GM04504 (cell line): ENCODE results near the gene RAD9A.
A peak's percentile ranks its signal among the peaks of the same experiment; 100 is the strongest.

Source experiments
- DNase-seq: peaks from one replicate; pipeline ENCODE4 v3.0.0-alpha.2; 2012; ENCODE audit warnings: low read depth

Gene RAD9A

DNA sequence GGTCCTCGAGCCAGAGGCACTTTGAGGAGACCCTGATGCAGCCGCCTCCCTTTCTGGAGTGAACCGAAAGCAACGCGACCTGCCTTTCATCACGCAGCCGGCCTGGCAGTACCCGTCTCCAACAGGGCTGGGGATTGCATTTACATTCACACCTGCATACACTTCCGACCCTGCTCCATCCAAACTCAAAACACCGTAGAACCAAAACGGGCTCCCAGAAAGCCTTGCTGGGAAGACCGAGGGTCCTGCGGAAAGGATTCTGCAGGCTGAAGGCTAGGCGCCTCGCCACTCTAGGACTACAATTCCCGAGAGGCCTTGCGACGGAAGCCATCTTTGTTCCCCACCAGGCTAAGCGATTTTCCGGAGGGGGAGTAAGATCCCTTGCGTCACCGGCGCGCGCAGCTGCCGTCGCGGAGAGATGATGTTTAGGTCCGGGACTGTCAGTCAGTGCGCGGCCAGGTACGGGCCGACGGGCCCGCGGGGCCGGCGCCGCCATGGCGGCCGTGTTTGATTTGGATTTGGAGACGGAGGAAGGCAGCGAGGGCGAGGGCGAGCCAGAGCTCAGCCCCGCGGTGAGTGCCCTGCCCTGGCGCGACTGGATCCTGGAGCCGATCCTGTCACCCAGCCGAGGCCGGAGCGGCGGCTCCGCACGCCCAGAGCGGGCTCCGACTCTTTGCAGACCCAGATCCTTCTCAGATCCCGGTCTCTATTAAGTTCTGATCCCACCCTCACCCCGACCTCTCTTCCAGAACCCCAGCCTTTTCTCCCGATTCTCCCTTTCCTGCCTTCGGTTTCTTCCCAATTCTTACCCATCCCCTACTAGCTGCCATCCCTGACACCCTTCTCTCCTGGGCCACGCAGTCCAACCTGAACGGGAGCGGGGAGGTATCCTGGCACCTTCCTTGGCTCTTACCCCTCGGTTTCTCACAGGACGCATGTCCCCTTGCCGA is 36.5 kb downstream of the RAD9A start, which contains the start of gene RPS6KB2:
RPS6KB2 (plus strand) TSS at position 443 of the 950 bp plus-strand sequence; CDS start at position 495, 52 bp downstream.
- DNase-seq, result peak; percentile 93

DNA sequence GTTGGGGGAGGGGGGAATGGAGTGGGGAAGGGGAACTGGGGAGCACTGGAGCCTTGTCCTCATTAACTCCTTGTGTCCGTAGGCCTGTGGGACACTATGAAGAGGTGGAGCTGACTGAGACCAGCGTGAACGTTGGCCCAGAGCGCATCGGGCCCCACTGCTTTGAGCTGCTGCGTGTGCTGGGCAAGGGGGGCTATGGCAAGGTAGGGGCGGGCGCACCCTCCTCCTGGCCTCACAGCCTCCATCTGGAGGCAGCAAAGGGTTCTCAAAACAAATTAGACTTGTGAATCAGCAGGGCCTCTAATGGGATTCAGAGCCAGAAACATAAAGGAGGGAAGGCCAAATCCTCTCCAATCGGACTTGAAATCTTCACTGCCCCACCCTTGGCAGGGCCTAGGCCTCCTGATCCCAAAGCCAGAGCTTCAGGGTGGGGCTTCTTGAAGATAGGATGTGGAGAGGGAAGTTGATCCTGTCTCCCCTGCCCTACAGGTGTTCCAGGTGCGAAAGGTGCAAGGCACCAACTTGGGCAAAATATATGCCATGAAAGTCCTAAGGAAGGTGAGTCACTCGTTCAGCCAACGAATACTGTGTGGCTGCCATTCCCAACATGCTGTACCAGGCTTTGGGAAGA is 37.4 kb downstream of the RAD9A start:
- no peak for DNase-seq

DNA sequence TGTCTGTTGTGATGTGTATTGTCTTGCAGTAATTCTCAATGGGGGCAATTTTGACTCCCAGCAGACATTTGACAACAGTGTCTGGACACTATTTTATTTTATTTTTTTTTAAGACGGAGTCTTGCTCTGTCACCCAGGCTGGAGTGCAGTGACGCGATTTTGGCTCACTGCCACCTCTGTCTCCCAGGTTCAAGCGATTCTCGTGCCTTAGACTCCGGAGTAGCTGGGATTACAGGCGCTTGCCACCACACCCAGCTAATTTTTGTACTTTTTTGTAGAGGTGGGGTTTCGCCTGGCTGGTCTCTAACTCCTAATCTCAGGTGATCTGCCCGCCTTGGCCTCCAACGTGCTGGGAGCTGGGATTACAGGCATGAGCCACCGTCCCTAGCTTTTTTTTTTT is 37.9 kb downstream of the RAD9A start:
- DNase-seq, result no peak

DNA sequence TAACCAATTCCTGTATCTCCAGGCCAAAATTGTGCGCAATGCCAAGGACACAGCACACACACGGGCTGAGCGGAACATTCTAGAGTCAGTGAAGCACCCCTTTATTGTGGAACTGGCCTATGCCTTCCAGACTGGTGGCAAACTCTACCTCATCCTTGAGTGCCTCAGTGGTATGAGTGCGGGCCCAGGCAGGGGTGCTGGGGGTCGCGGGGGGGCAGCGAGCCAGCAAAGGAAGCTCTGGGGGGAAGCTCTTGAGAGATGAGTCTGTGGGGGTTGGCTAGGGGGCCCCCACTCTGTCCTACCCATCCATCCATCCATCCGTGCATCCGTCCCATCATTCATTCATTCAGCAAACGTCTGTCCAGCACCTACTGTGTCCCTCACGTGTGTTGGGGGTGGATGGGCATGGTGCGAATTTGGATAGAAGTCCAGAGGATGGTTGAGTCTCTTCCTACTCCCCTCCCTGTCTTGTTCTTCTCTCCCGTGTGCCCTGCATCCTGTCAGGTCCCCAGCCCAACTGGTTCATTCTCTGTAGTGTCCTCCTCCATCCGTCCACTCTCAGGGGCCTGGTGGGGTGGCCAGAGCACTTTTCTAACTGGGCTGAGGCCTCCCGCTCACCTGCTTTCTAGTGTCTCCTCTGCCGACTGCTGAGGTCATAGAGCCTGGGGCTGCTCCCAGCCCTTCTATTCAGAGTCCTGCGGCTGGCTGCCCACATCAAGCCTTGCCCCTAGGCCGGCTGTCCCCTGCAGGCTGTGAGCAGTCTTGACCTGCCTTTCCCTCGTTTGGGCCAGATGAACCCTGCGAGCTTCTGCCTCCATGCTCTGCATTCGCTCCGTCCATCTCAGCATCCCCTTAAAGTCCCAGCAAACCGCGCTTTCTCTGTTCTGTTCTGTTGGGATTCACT is 39.8 kb downstream of the RAD9A start:
- DNase-seq, result no peak

DNA sequence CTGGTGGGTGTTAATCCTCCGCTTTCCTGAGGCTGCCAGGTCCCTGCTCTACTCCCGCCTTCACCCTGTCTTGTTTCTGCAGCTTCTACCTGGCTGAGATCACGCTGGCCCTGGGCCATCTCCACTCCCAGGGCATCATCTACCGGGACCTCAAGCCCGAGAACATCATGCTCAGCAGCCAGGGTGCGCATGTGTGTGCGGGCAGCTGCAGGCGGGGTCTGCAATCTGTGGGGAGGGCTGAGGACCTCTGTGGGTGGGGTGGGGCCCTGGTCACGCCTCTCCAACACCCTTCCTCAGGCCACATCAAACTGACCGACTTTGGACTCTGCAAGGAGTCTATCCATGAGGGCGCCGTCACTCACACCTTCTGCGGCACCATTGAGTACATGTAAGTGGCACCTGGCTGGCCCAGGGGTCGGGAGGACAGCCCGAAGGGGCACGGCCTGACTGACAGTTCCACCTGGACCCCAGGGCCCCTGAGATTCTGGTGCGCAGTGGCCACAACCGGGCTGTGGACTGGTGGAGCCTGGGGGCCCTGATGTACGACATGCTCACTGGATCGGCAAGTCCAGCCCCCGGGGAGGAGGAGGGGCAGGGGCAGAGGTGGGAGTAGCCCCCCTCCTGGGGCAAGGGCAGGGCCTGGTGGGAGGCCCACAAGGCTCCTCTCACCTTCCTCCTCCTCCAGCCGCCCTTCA is 41.0 kb downstream of the RAD9A start:
- DNase-seq, result no peak

DNA sequence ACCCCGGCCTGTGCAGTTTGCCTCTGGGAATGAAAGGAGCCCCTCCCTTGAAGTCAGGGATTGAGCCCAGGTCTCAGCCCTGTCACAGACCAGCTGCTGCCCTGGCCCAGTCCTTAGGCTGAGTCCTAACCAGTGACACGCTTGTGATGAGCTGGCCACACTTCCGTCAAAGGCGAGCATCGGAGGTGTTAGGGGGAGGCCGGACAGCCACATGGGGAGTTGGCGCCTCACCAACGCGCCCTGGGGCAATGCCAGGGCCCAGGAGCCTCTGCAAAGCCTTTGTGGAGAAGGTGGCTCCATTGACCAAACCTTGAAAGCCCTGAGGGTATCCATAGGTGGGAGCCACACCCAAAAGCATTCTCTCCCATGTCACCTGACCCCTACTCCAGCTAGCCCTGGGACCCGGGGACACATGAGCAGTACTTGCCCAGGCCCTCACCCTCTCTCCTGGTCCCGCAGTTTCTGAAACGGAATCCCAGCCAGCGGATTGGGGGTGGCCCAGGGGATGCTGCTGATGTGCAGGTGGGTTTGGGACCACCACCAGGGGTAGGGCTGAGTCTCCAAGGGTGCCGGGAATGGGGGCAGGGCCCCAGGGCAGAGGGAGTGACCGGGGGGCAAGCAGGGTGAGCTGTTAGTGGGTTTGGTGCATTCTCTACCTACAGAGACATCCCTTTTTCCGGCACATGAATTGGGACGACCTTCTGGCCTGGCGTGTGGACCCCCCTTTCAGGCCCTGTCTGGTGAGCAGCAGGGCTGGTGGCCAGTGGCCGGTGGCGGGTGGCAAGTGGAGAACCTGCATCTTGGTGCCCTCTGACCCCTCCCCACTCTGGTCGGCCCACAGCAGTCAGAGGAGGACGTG is 42.0 kb downstream of the RAD9A start:
- no peak for DNase-seq

DNA sequence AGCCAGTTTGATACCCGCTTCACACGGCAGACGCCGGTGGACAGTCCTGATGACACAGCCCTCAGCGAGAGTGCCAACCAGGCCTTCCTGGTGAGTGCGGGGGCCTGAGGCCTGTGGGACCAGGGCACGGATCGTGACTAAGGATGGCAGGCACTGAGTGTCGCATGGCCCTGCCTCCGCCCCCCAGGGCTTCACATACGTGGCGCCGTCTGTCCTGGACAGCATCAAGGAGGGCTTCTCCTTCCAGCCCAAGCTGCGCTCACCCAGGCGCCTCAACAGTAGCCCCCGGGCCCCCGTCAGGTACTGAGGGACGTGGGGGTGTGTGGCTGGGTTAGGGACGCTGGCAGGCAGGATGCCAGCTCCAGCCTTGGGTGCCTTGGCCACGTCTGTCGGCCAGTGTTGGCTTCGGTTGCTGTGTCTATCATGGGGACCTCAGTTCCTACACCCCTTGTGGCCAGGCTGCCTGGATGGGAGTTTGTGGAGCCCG is 42.7 kb downstream of the RAD9A start:
- DNase-seq, result no peak

DNA sequence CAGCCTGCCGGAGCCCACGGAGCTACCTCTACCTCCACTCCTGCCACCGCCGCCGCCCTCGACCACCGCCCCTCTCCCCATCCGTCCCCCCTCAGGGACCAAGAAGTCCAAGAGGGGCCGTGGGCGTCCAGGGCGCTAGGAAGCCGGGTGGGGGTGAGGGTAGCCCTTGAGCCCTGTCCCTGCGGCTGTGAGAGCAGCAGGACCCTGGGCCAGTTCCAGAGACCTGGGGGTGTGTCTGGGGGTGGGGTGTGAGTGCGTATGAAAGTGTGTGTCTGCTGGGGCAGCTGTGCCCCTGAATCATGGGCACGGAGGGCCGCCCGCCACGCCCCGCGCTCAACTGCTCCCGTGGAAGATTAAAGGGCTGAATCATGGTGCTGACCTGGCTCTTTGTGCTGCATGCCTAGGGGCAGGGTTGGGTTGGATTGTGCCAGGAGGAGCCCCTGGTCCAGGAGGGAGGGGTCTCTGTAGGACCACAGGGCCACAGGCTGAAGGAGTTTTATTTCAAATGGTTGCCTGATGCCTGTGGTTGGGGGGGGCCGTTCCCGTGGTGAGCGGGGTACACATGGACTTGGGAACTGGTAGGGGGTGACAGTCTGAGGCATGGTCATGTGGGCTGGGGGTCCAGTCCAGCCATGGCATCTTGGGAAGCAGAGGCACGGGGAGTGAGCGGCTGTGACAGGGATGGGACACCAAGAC is 43.4 kb downstream of the RAD9A start:
- DNase-seq, result no peak

DNA sequence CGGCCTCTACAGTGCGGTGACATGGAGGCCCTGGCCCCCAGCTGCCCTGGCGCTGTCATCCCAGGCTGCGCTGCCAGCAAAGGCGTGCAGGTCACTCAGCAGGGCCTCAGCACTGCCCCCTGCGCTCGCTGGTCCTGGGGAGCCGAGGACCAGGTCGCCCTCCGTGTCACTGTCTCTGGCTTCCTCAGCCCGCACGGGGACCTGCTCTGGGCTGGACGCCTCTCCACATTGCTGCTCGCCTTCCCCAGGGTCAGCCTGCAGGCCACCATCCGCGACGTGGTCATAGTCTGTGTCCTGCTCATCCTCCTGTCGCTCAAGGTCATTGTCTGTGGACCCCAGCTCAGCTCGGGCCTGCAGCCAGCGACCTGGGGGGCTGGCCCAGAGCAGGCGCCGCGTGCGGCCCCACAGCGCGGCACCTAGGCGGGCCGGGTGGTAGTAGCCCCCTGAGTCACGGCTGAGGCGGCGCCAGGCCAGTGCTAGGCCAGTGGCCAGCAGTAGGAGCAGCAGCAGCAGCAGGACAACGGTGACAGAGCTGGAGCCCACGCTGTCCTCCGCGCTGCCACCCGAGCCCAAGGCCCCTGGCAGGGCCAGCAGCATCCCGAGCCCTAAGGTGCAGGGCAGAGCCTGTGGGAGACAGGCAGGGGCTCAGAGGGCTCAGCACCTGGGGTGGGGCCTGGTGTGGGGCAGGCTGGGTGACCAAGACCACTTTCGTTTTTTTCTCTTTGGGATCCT is 44.1 kb downstream of the RAD9A start:
- DNase-seq, result no peak

DNA sequence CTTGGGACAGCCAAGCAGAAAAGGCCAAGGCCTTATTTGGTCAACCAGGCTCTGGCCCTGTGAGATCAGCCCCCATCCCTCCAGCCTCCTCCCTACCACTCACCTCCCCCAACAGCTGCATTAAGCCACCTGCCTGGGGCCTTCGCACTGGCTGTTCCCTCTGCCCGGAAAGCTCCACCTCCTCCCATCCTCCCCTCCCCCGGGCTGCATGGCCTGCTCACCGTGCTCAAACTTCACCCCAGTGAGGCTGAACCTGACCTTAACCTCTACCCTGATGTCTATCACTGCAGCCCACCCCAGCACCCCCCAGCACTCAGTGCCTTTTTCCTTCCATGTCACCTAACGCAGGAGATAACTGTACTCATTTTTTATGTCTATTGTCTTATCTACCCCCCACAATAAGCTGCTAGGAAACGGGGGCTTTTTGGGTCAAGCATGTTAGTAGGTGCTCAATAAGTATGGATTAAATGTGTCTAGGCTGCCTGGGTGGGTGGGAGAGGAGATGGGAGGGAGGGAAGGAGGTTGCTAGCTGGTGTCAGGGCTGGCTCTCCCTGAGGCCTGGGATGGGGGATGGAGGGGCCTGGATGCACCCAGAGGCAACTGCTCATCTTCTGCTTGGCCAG is 44.8 kb downstream of the RAD9A start:
- no peak for DNase-seq

DNA sequence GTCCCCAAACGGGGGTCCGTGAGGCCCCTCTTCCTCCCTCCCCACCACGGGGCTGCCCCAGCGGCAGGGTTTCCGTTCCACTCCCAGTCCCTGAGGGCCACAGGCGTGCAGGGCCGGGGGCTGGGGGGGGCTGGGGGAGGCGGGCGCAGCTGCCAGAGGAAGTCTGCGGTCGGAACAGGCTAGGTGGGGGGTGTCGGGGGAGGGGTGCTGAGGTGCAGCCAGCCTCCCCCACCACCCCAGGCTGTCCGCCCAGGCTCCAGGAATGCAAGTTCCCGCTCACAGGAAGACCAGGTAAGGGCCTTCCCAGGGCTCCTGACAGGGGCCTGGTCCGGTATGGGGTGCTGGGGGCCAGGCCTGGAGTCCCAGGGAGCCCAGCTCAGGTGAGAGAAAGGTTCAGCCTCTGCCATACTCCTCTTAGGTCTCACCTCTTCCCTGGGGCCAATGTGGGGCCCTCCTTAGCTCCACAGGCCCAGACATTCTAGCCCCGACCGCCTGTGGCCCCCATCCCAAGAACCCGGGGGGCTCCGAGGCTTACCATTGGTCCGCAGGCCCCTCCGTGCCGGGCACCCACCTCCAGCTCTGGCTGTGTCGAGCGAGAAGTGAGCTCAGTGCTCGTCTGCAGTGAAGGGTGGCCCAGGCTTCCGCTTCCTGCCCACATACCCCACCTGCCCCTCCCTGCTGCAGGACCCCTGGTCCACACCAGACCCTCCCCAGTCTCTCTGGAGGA is 45.5 kb downstream of the RAD9A start, which contains the start of gene PTPRCAP:
PTPRCAP (minus strand) TSS at position 601 of the 727 bp plus-strand sequence; CDS start at position 538, 63 bp downstream.
- no peak for DNase-seq

DNA sequence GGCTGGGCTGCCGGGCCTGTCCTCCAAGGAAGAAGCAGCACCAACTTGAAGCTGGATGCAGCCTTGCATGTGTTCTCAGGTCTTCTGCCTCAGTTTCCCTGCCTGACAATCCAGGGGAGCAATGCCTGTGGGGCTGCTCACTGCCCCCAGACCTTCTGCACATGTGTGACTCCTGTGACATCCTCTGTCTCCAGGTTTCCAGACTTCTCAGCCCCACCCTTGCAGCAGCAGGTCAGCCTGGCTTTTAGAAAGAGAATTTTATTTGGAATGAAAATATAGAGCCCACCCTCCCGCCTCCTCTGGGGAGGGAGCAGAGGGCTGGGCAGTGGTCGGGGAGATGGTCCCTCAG is 46.0 kb downstream of the RAD9A start:
- no peak for DNase-seq

DNA sequence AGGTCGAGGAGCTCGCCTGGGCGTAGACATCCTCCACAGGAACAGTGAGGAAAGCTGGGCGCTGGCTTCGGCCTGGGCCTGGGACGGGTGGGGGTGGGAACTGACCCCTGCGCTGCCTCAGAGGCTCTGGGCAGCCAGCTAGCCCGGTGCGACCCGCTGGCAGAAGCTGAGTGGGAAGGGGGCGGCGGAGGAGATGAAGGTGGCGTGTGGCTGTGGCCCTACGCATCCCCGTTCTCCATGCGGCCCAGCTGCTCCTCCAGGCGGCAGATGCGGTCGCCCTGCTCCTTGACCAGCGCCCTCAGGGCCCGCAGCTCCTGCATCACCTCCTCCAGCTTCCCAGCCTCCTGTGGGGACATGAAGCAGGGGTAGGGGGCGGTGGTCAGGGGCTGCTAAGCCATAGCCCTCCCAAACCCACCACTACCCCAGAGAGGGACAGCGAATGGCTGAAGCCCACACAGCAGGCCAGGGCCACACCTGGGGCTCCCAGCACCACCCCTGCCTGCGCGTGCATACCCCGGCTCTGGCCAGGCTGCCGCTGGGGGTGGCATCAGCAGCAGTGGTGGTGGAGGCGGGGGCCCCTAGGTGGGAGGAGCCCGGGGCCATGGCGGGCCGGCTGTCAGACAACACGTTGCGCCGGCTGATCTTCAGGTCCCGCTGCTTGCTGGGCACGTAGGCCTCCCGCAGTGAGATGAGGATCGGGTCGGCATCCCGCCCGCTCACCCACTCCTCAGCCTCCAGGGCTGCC is 46.5 kb downstream of the RAD9A start:
- DNase-seq, result no peak

DNA sequence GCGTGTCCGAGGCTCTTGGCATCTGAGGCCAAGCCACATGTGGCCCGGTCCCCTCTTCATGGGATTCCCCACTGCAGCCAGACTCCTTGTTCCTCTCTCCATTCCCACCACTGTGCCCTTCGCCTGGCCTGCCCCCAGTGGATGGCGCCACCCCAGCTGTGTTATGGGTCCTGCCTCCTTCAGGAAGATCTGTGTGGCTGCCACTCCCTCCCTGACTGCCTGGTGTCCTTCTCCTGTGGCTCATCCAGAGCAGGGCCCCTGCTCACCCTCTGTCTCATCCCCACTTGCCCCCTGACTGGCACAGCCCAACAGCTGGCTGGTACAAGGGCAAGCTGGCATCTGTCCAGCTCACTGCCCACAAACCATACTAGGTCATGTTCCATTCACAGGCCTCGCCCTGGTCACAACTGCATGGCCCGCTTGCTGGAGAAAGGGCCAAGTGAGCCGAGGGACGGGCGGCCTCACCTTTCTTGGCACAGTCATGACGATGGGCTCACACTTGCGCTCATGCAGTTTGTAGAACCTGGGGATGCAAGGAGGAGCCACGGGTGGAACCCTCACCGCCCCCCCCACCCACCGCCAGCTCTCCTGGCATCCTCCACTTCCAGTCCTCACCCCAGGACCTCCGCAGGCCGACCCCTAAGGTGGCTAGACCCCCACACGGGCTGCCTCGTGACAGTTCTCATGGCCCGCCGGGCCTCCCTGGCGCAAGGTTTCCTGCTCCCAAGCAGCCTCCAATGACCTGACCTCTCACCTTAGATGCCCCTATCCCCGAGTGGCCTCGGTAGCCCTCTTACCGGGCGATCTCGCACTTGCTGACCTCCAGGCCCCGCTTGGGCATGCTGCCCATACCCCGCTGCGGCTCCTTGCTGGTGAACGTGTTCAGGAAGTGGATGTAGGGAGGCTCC is 47.8 kb downstream of the RAD9A start:
- DNase-seq, result no peak

DNA sequence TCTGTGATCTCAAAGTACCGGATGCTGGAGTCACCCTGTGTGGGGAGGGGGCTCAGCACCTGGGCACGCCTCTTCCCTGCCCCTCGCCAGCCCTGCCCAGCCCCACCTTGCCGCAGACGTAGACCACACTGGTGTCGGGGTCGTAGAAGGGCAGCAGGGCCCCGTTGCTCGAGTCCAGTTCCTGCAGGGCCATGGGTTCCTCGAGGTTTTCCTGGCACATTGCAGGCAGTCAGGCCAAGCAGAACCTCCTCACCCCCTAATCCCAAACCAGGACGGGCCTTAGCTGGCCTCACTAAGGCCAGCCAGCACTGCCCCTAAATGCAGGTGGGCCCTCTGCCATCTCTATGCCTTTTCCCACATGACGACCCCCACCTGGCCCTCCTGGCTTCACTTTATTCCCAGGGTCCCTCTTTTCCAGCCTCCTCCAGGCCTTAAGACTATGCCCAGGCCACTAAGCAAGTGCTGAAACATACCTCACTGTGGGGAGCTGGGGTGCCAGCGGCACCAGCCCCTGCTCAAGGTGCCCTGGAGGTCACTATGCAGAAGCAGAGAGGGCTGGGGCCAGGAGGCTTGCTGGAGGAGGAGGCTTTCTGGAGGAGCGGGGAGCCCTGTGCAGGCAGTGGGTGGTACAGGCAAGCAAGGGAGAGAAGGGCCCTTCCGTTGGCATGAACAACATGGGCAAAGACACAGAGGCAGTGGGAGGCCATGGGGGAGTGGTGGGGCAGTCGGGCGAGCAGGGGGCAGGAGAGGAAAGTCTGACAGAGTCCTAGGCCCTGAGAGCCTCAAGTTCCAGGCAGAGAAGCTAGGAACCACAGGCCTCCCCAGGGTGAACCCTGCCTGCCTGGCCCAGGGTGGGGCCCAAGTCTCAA is 48.7 kb downstream of the RAD9A start:
- no peak for DNase-seq
